Measurements from ENCODE around the gene NCAM1.

Gene NCAM1

DNA sequence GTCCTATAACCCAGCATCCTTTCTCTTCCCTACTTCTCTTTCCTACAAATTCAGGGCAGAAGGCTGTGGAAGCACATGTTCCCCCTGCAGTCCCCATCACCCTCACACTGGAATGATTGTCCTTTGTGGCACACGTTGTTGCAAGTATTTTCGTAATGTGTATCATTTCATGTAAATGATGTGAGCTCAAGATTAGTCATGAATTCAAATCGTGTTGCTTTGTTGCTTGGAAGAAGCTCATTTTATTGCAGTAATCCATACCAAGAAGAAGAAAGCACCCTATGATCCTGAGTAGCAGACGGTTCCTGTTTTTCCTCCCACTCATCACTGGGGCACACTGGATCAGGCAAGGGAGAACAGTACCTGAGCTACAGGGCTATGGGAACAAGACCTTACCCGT is 173.4 kb downstream of the NCAM1 start:
- no peak for DNase-seq

DNA sequence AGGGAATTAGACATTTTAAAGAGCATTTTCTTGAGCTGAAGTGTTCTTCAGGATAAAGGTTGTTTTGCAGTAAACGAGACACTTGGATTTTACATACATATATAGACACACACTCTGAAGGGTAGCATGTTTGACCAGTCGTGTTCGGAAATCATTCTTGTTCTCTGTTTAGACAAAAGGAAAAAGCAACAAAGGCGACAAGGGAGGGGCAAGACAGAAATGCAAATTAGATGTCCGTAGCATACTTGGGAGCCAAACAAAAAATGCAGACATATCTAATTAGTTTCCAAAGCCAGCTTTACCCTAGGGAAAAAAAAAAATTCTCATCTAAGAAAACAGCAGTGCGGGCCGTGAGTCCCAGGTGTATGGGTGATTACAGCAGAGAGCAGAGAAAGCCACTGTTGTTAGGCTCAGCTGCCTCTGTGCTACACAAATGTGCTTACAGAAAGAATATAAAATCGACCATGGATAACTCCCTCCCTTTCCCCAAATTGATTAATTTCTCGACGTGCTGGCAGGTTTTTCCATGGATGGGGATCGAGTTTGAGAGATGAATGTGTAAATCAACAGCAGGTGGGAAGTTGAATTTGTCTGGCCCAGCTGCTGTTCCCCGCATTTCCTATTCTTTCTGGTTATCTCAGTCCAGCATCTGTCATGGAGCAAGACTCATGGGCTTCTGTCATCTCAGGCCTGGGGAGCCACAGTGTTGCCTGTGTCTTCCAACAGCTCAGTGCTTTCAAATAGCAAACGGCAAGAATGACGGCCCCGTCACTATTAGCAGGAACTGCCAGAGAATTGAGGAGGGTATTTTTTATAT is 176.7 kb downstream of the NCAM1 start:
- no peak for DNase-seq

DNA sequence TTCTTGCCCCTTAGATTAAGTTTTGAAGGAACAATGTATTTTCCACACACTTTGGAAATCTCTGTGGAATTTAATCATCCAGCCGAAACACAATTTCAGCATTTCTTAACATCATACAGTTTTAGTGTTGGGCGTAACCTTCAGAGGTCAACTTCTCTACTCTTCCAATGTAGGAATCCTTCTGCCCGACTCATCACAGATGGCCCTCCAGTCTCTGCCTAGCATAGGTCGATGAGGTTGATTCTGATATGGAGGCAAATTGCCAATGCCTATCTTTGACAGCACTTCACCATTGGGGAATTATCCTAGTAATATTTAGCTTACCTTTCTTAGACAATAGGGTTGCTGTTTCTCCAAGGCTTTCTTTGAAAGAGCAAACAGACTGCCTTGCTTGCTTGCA is 177.5 kb downstream of the NCAM1 start:
- DNase-seq: no peak

DNA sequence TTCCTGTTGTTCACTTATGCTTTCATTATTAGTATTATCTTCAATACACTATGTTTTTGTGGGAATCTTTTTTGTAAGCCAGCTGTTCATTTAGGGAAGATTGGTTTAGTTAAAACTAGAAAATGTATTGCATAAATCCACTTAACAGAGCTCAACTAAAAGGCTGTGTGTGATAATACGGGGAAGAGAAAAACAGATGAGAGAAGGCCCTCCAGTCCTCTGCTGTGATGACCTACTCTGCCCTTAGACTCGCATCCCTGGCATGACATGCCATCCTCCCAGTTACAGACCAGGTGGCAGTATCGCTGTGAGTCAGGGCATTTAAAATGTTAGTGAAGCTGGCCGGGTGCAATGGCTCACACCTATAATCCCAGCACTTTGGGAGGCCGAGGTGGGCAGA is 179.8 kb downstream of the NCAM1 start:
- DNase-seq: no peak

DNA sequence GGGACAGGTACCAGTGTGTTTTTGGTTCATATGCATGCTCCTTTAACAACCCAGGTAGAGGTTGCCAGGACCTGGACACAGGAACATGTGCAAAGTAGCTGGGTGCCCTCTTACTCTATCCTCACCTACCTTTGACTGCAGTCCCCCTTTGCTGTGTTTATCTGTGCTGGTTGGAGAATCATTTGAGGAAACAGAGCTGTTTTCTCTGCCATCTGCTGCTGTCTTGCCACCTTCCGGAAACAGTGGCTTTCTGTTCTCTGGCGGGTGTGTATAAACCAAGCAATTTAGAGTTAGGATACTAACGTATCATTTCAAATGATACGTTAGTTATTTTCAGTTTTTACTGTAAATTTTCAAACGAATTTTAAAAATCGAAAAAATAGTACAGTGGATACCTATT is 181.3 kb downstream of the NCAM1 start:
- no peak for DNase-seq

DNA sequence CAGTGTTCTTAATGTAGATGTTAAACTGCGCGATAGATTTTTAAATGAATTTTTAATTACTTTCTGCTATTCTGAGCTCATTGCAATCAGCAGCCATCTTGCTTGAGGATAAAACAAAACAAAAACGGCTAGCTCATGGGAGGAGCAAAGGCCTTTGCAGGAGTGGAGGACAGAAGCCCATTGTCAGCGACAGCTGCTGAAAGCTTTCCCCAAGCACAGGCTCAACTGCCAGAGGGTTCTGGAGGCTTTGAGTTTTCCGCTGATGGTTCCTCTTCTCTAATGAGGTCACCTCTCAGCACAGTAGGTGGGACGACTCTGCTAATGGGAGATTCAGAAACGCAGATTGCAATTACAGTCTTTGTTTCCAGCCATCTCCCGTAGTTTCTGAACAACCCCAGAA is 186.0 kb downstream of the NCAM1 start:
- peak; percentile 55 for DNase-seq

DNA sequence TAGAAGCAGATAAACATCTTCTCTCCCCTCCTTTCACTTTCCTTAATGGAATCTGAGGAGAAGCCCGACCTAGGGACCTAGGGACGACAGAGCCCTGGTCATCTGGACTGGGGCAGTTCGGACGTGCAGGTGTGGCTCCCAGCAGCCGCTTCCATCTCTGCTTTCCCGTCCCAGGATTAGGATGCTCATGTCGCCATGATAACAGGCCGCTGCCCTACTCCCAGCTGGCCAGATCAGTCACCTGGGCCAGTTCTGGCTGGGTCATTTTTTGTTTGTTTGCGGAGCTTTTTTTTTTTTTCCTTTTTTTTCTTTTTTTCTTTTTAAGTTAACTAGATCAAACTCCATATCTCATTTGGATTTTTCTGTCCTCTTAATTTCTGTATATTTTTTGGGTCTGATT is 186.9 kb downstream of the NCAM1 start:
- DNase-seq: no peak

DNA sequence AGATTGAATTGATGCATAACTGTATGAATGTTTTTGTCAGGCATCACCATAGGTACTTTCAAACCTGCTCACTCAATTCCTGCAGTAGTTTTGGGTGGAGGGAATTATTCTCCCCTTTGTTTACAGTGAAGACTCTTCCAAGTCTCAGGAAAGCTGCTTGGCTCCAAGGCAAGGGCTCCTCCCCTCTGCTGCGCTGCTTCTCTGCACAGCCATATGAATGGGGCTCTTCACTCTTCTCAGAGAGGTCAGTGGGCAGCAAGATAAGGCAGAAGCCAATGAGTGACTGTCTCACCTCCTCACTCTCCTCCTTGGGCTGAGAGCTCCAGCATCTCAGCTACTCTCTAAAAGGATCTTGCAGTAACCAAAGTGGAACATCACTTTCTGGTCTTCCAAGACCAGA is 187.4 kb downstream of the NCAM1 start:
- DNase-seq: no peak

DNA sequence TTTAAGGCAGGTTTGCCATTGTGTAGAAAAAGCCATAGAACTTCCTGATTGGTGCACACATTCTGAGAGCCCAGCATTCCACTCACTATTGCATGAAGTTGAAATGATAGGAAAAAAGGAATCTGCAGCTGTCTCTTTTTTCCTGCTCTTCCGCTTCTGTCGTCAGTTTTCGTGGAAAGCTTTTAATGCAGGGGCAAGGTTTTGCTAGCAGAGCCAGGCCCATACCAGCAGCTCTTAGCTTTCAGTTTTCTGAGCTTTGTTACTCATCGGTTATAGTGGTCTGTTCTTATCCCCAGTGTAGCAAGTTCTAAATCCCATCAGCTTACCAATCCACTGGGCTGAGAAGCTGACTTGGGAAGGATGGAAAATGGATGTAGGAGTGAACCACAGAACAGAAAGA is 190.3 kb downstream of the NCAM1 start:
- DNase-seq: no peak

DNA sequence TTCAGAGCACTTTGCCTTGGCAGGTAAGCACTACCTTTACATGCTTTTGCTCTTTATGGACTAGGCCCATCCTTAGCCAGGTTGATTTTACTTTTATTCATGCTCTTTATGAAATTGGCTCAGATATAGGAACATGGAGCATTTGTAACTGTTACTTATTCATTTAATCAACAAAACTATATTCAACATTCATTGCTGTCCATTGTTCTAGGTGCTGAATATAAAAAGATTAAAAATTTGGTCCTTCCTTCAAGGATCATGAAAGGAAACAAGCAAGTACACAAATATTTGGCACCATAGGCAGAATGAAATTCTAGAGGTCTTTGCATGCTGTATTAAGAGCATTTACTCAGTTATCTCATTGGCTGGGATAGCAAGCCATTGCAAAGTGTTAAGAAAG is 191.3 kb downstream of the NCAM1 start:
- DNase-seq: no peak

DNA sequence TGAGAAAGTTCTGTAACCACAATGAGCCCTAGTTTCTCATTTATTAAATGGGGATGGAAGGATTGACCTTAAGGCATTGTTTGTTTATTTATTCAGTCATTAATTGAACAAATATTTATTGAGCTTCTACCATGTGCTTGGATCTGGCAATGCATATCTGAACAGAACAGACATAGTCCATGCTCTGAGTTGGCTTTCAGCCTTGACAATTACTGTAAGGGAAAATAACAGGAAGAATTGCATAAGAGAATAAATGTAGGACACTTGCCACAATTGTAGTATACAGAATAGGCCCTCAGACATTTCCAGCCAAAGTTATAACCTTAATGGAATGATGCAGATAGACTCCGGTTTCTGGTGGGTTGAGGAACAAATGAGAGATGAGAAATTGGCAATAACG is 192.6 kb downstream of the NCAM1 start:
- no peak for DNase-seq

DNA sequence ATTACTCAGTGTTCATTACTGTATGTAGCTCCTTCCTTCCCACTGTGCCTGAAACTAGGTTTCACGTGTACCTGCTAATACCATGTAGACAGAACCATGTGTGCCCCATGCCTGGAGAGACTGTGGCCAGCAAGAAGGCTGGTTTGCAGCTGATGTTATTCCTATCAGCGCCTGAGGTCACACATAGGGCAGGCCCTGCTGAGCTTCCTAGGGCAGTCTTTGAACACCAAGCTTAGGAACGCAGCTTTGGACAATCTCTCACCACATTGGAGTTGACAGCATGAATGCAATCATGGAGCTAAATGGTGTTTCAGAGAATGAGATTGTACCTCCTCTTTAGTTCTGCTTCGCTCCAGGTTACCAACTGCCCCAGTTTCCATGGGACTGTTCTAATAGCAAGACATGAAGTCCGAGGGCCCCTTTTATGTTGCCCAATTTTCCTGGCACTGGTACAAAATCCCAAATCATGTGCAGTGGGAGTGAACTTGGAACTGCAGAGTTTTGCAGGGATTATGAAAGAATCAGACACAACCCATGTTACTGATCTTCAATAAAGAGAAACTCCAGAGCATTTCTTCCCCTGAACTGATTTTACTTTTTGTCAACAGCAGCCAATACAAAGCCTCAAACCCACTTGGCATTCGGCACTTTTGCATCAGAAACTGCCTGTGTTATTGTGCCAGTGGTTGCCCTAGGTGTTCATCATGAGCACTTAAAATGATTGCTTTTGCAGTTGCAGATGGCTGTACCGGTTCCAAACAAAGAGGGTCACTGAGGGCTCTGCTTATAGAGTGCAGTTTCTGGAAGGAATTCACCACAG is 199.0 kb downstream of the NCAM1 start:
- DNase-seq: peak; percentile 35

DNA sequence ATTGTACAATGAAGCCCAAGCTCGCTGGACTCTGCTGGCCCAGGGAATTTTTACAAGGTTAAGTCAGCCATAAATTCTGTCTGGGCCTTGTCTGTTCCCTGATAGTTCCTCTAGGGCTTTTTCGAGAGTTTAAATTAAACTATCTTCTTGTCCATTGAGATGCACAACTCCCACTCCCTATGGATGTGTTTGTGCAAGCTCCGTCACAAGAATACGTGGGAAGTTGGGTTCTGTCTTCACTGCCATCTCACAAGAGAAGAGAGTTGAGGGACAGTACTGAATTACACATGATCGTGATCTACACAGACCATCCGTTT is 199.5 kb downstream of the NCAM1 start:
- DNase-seq: no peak

DNA sequence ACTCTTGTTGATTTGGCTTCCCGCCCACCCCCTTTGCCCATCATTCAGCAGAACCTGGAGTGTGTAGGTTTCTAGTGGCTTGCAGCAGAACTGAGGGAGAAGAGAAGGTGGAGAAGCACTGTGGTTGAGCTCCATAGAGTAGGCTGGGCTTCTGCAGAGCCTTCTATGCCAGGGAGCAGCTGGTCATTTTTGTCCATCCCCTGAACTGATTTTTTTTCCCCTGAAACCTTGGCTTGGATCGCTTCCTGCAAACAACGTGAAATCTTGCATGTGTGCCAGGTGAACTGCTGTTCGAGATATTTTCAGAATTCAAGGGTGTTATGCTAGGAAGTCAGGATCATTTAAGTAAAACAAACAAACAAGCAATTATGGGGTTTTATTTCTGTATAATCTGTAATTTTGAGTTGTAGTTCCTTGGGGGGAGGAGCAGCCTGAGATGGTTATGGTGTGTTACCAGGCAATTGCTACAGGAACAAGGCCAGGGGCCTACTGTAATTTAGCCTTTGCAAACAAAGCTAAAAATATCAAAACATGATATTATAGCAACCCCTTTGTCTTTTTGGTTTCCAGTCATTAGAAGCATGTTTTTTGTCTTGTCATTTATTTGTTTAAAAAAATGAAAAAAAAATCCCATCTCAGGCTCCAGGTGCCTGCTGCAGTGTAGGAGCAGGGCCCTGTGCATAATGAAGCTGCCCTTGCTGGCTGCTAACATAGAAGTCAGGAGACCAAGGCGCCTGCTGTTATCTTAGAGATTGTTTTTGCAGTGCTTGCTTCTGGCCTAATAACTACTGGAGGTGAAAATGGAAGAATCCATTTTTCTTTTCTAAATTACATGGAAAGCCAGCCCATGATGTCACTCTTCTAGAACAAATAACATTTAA is 200.7 kb downstream of the NCAM1 start:
- peak; percentile 73 for DNase-seq

DNA sequence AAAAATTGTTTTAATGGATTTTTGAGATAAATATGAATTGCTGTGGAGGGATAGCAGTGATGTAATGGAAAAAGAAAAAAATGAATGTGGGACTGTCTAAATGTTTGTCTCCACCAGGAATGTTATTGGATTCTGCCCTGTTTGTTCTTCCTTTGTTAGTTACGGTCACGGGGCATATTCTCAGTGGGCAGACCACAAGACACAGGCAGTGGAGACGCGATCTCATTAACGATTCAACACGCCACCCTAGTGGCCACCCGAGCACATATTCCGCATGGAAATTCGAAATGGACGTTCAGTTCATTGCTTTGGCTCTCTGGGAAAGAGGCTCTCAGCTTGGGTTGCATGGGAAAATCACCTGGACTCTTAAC is 201.4 kb downstream of the NCAM1 start:
- peak; percentile 52 for DNase-seq

DNA sequence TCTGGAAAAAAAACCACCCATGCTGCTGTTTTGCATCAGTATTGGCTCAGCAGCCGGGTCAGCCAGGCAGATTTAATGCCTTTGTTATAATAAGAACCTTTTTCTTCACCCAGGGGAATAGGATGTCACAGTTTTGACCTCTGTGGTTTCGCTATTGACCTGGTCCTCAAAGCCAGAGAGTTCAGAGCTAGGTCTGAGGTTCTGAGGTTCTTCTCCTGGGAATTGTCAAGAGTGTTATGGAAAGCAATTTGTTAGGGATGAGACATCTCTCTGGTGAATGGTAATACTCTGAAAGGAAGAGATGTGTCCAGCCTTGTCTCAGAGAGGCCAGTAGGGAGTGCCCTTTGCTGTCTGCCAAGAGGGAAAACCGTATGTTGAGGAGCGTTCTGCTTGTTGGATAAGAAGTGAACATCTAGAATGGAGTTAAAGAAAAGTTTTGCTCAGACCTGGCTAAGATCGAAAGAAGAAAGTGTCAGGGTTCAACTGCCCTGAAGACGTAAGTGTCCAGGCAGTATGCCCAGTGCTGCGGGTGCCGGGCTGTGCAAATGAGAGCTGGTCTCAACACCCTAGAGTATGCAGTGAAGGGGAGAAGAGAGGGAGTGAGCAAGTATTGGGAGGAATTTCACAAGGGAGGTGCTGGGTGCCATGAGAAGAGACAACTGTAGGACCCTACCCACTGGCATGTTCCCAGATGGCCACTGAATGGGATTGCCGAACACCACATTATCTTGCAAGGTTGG is 202.2 kb downstream of the NCAM1 start:
- peak; percentile 58 for DNase-seq

DNA sequence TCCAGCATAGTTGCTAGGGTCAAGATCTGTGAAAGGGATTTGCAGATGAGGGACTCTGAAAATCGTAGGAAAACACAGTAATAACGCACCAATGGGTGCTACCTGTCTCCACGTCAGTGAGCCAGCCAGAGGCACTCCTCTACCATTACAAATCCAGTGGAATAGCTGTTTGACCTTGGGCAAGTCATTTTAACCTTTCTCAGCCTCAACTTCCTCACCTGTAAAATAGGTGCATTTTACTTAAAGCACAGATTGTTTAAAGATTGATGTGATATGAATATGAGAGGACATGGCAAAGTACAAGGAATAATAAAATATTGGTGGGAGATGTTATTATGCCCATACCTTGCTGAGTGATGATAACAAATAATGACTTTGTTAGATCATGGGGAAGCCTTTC is 205.1 kb downstream of the NCAM1 start:
- DNase-seq: no peak

DNA sequence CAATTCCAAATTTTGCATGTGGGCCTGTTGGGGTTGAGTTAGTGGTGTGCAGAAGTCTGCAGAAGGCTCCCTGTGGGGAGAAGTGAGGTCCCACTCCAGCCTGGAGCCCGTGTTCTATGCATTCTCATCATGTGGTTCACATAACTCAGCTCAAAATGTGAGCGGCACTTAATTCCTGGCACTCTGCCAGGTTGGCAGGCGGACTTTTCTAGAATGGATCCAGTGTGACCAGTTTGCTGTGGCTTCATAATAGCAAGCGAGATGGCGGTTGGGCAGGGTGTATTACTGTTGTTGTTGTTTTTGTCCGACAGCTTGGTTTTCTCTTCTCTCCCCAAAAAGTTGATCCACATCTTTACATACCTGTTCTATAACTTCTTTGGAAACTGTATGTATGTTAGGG is 206.4 kb downstream of the NCAM1 start:
- no peak for DNase-seq

DNA sequence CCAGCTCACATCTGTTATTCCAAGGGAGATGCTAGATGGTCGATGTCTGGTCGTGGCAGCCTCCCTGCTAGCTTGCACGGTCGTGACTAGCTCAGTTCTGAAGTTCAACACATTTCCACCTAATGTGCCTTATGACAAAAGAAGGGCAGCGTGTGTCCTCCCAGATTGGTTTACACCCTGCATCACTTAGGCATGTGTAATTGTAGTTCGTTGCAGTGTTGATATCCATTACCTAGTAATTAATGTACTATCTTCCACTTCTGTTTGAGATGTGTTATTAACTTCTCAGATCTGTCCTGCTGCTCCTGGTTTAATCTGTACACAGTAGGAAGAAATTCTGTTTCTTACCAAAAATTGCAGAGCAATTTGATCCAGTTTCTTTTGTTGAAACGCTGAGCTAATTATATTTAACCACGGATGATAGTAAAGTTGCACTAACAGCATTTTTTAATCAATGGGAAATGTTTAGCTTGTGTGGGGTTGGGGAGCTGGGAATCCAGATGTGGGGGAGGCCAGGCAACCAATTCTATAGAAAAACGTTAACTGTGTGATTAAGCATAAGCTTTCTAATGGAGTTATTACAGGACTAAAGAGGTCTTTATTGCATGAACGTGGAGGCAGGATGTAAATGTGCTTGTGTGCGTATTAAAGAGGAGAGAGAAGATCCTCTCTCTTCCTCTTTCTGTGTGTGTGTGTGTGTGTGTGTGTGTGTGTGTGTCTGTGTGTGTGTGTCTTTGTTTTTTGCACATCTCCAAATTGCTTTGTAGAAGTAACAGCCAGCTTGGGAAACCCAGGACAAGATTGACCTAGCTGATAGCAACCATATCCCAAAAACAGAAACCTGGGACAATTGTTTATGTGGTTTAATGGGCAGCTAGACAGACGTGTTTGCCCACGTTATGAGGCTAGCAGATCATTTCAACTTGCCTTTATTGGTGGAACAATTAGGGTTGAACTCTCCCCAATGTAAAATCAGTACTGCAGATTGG is 207.4 kb downstream of the NCAM1 start:
- no peak for DNase-seq

DNA sequence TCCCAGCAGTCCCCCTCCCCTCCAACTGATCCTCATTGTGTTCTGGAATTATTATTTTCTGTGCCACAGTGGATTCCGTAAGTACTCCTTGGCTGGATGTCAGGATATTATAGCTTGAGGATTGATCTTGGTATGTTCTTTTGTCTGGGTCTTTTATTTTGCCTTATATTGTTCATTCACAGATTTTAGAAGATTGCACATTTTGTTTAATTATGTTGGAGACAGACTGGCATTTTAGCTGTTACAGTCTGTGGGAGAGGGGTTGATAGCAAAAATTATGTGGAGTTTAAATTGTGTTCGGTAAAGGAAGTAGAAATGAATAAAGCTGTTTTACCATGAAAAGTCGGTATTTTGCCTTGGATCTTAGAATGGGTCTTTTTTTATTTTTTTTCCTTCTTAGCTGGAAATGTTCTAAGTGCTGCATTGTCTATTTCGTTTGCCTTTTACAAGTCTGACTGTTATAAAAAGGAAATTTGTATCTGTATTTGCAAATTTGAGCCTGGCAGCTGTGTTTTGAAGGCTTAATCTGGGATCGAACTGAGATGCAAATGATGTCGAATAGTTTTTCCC is 211.2 kb downstream of the NCAM1 start:
- no peak for DNase-seq

DNA sequence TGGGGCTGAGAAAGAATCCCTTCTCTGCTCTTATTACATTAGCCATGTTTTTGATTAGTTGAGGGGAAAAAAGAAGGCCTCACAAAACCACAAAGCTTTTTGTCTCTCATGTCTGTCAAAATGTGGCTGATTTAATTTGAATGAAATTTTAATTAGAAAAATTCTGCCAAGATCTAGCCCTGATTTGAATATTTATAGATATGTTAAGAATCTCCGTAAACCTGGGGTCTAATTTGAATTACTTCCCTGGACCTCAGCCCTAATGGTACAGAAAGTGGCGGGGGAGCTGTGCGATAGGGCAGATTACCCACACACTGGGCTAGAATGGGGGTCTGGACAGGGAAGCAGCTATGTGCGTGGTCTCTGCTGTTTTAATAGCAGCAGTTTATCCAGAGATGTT is 211.9 kb downstream of the NCAM1 start:
- no peak for DNase-seq

Measured in femur (tissue), 1 donor.